Nephron progenitor cell (in vitro differentiated cells): Measurements from ENCODE around the gene ZNF366.

Source experiments
- DNase-seq: peaks from one replicate; pipeline ENCODE4 v3.0.0; 2021
- H3K27ac Mint-ChIP-seq: 2 replicates; pipeline ENCODE4 v1.8.0; 2021; ENCODE audit warnings: mild to moderate bottlenecking, moderate library complexity, mixed read lengths
- H3K27me3 Mint-ChIP-seq: 2 replicates; pipeline ENCODE4 v1.8.0; 2021; ENCODE audit warnings: mild to moderate bottlenecking, low read depth, mixed read lengths; ENCODE audit not compliant: poor library complexity
- H3K36me3 Mint-ChIP-seq: 2 replicates; pipeline ENCODE4 v1.8.0; 2021; ENCODE audit warnings: low read depth, mixed read lengths
- H3K4me1 Mint-ChIP-seq: 2 replicates; pipeline ENCODE4 v1.8.0; 2021; ENCODE audit warnings: mixed read lengths
- H3K4me3 Mint-ChIP-seq: 2 replicates; pipeline ENCODE4 v1.8.0; 2021; ENCODE audit warnings: mild to moderate bottlenecking, moderate library complexity, mixed read lengths
- H3K9me3 Mint-ChIP-seq: 2 replicates; pipeline ENCODE4 v1.8.0; 2021; ENCODE audit warnings: mild to moderate bottlenecking, moderate library complexity, mixed read lengths
- CTCF ChIP-seq: fragments of 200-600 bp; sonication (generic); IDR thresholded peaks from 2 replicates; pipeline ENCODE4 v1.5.0; 2021; ENCODE audit warnings: antibody characterized with exemption

The ZNF366 gene

DNA sequence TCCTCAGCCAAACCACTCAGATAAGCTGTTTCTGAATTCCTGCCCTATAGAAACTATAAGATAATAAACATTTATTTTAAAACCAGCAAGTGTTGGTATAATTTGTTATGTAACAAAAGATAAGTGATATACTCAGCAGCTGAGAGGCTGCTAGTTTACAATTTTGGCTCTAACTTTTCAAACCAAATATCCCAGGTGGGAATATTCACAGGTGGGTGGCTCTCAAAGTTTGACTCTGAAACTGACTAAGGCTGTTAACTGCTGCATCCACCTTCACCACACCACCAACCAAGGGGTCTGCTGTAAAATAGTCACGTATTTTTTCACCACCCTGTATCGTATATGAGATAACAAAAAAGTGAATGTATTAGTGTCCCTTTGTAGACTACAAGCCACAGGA, 9.7 kb upstream of the ZNF366 start:
- no peak for DNase-seq
- Mint-ChIP-seq H3K27ac (no peak overlapping the region), H3K27me3 (peaks cover 10% of the 10 kb centered on the region), H3K36me3 (peaks cover 9% of the 10 kb centered on the region), H3K4me1 (peaks cover 14% of the 10 kb centered on the region), H3K9me3 (peaks cover 41% of the 10 kb centered on the region), H3K4me3 (no peak overlapping the region)
- no peak for TF ChIP-seq CTCF

DNA sequence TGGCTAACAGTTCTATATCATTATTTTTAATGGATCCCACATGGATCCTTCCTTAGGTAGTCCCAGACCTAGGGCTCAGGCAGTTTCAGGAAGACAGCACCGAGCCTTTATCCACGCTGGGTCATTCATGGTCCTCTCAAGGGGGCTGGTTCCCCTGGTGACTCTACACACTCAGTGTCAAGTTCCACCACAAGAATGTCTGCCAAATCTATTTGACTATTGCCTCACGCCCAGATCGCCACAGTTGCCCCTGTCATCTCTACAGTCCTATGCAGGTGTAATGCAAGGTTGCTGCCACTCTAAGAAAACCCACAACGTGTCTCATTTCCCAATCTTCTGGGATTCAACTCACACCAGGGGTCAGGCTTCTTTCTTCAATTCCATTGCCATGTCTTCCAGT, 8.0 kb upstream of the ZNF366 start:
- H3K27ac Mint-ChIP-seq = no peak overlapping the region
- H3K4me3 Mint-ChIP-seq = no peak overlapping the region
- H3K36me3 Mint-ChIP-seq = peaks cover under 1% of the 10 kb centered on the region
- H3K27me3 Mint-ChIP-seq = peaks cover 10% of the 10 kb centered on the region
- no peak for TF ChIP-seq CTCF
- DNase-seq = no peak
- peaks cover 27% of the 10 kb centered on the region for H3K9me3 Mint-ChIP-seq
- peaks cover 24% of the 10 kb centered on the region for H3K4me1 Mint-ChIP-seq

DNA sequence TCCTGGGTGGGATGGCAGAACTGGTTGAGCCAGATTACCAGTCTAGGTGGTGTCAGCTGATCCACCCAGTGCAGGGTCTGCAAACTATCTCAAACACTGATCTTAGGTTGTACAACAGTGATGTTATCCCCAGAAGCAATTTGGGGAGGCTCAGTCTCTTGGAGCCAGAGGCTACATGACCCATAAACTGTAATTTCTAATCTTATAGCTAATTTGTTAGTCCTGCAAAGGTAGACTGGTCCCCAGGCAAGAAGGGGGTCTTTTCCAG, 5.3 kb upstream of the ZNF366 start:
- no peak for DNase-seq
- Mint-ChIP-seq H3K4me3 (no peak overlapping the region), H3K27me3 (peaks cover 7% of the 10 kb centered on the region), H3K4me1 (peaks cover 25% of the 10 kb centered on the region), H3K9me3 (peaks cover under 1% of the 10 kb centered on the region), H3K27ac (no peak overlapping the region), H3K36me3 (no peaks in the 10 kb centered on the region)
- no peak for TF ChIP-seq CTCF

DNA sequence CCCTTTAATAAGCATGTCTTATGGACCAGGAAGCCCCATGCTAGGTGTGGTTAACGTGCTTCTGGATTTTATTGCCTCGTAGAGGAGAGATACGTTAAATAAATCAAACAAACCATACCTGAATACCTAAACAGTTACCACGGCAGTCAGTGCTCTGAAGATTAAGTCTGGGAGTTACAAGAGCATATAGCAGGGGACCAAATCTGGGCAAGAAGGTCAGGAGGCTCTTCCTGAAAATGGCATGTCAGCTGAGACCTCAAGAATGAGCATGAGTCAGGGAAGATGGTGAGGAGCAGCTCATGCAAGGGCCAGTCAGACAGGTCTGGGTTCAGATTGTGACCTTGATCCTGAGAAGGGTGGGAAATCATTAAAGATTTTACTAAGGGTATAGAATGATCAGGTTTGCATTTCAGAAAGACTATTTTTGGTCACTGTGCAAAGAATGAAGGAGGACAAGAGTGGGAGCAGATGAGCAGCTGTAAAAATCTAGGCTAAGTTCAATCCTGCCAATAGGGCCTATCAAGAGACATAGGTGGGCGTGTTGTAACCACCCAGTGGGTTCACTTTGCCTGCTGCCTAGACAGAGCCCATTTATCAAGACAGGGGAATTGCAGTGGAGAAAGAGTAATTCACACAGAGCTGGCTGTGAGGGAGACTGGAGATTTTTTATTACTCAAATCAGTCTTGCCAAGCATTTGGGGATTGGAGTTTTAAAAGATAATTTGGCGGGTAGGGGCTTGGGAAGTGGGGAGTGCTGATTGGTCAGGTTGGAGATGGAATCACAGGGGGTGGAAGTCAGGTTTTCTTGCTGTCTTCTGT, 4.8 kb upstream of the ZNF366 start:
- Mint-ChIP-seq H3K4me3 (no peak overlapping the region), H3K4me1 (peaks cover 31% of the 10 kb centered on the region), H3K27me3 (peaks cover 10% of the 10 kb centered on the region), H3K27ac (no peak overlapping the region), H3K36me3 (no peaks in the 10 kb centered on the region), H3K9me3 (no peaks in the 10 kb centered on the region)
- TF ChIP-seq CTCF = no peak
- no peak for DNase-seq

- no peaks in the 10 kb centered on the region for H3K36me3 Mint-ChIP-seq
- H3K4me1 Mint-ChIP-seq = peaks cover 37% of the 10 kb centered on the region
- no peaks in the 10 kb centered on the region for H3K9me3 Mint-ChIP-seq
- no peak overlapping the region for H3K4me3 Mint-ChIP-seq
- peaks cover 6% of the 10 kb centered on the region for H3K27me3 Mint-ChIP-seq
- no peak overlapping the region for H3K27ac Mint-ChIP-seq
- DNase-seq = no peak
- TF ChIP-seq CTCF = no peak
Observed at GRCh38 chr5:72511366-72511765, 4.2 kb upstream of the ZNF366 start.

GRCh38 chr5:72510610-72511181, 3.5 kb upstream of the ZNF366 start:
- Mint-ChIP-seq H3K27me3 (peaks cover 6% of the 10 kb centered on the region), H3K4me1 (peaks cover 39% of the 10 kb centered on the region), H3K36me3 (no peaks in the 10 kb centered on the region), H3K27ac (no peak overlapping the region), H3K4me3 (no peak overlapping the region), H3K9me3 (no peaks in the 10 kb centered on the region)
- TF ChIP-seq CTCF = no peak
- DNase-seq = no peak
